ENCODE results near the gene FAM53B.

DNA sequence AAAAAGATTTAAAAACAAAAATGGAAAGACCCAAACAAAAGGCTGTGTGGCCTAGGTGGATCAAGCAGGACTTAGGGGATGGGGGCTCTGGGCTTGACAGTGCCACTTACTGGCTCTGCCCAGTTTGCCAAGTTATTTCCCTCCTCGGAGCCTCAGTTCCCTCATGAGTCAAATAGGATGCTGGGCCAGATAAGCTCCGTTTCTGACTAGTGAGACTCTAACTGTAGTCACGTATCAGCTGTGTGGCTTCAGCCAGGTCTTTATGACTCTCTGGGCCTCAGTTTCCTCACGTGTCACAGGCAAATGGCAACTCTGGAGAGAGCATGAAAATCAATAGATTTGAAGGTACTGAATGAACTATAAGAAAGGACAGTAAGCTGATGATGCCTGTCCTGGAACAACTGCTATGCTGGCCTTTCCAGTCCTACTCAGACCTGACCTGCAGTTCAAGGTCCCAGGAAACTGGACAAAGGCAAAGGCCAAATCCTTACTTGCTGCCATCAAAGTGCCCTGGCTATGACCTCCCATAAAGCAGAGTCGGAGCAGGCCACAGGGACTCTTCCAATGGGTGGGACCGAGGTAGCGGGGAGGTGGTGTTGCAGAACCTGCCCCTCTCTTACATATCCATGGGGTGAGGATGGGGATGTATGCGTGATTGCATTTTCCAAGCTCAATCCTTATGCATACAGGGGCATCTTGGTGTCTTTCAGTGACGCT is 27.0 kb downstream of the FAM53B start:
- TF ChIP-seq, protein P1, sequence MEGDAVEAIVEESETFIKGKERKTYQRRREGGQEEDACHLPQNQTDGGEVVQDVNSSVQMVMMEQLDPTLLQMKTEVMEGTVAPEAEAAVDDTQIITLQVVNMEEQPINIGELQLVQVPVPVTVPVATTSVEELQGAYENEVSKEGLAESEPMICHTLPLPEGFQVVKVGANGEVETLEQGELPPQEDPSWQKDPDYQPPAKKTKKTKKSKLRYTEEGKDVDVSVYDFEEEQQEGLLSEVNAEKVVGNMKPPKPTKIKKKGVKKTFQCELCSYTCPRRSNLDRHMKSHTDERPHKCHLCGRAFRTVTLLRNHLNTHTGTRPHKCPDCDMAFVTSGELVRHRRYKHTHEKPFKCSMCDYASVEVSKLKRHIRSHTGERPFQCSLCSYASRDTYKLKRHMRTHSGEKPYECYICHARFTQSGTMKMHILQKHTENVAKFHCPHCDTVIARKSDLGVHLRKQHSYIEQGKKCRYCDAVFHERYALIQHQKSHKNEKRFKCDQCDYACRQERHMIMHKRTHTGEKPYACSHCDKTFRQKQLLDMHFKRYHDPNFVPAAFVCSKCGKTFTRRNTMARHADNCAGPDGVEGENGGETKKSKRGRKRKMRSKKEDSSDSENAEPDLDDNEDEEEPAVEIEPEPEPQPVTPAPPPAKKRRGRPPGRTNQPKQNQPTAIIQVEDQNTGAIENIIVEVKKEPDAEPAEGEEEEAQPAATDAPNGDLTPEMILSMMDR (IDR thresholded peaks at IDR 0.05) = no peak
- no peak for TF ChIP-seq POLR2A (IDR thresholded peaks at IDR 0.05)

All from tibial nerve (tissue), 3 donors.